ENCODE measurements around the gene CSF1.

The CSF1 gene

DNA sequence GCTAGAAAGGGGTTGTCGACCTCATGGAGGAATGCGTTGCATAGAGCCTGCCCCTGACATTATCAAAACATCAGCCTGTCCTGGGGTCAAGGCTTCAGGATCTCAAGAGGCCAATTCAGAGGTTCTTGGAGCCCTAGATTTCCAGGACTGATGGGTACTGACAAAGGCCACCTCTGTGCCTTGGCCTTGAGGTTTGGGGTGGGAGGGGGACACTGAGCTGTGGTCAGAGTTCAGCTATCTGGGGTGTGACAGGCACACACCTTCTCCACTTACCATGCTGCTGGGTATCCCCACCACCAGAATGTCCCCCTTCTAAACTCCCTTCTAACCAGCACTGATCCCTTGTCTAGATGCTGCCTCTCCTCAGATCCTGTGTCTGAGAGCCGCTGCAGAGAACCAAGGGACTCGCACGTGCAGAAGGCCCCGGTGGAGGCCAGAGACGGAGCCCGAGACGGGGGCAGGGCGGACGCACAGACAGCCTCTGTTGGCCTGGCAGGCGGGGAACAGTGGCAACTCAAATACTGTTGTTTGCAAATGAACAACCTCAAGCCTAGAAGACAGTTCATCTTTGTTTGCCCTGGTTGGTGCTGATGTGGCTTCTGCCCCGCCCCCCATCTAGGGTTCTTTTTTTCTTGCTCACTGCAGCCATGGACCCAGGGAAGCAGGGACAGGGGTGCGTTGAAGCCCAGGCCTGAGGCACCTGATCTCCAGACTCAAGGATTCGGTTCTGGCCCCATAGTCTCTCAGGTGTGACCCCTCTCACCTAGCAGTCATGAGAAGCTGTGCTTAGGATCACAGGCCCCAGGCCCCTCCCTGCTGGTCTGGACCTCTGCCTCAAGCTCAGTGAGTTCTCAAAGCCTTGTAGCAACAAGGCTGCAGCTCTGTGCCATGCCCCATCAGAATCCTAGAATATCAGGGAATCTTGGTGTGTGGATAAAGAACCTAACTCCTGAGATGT, 28.1 kb upstream of the CSF1 start:
- no peak for FAIRE-seq
- no peak for TF ChIP-seq TAF1 (IDR thresholded peaks at IDR 0.05; ENCODE audit: low read depth, low read length)
- TF ChIP-seq SPI1 (IDR thresholded peaks at IDR 0.05; ENCODE audit: low read depth, low read length) = no peak
- TF ChIP-seq POLR2A (IDR thresholded peaks at IDR 0.05; ENCODE audit: low read depth, low read length) = no peak
- TF ChIP-seq PAX5 (IDR thresholded peaks at IDR 0.05; ENCODE audit: insufficient read depth, low read length, severe bottlenecking) = no peak
- no peak for TF ChIP-seq POLR2AphosphoS5 (IDR thresholded peaks at IDR 0.05; ENCODE audit: low read depth, low read length)
- no peak for TF ChIP-seq POU2F2 (IDR thresholded peaks at IDR 0.05; ENCODE audit: low read depth, low read length)
- no peak for DNase-seq (ENCODE audit: insufficient read length, low spot score)

DNA sequence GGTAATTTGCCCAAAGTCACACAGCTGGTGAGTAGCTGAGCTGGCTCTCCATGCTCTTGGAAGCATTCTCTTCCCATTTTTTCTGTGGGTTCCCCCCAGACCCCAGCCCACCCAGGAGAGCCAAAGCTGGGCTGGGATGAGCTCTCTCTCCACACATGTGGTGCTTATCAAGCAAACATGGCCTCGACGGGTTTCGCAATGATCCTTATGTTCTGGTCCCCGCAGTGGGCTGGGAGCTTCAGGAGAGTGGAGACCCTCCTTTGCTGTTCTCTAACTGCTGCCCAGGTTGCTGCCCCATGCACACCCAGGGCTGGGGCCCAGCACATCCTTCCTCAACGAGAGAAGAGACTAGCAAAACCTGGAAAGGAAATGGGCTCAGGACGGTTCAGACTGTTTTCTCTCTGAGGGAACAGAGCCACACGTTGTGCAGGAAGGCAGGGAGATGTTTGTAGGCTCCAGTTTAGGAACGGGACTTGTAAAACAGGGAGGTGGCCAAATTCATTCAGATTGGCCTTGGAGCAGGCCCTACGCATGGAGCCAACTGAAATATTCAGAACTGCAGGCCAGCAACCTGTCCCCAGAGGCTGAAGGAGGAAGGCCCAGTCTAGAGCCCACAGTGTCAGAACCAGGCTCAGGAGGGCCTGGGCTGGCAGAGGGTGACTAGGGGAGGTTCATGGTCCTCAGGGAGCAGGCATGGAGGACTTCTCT, 27.2 kb upstream of the CSF1 start:
- no peak for FAIRE-seq

DNA sequence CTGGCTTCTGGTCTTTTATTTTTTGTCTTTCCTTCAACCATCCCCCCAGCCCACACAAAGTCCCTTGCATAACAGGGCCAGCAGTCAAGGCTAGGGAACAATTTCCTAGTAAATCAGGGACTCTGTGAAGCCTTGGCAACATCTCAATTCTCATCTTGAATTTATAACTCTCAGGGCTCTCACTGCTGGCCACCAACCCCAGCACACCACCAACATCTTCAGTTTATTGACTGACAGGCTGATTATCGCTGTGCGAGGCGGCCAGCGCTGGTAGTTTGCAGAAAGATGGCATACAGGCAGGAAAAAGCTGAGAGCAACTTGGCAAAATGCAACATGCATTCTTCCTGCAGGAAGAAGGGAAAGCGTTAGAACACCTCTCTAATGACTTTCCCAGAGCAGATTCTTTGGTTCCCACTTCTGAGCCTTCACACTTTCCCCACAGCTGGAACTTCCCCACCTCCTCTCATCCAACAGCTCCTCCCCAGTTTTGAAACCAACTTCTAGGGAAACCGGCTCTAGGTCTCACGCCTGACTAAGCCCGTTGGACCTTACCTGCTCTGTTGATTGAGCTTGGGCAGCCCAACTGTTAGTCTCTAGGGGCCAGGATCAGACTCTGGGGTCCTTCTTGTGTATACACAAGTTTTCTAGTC, 26.3 kb upstream of the CSF1 start:
- FAIRE-seq = no peak
- DNase-seq (ENCODE audit: insufficient read length, low spot score) = no peak
- TF ChIP-seq PAX5 (IDR thresholded peaks at IDR 0.05; ENCODE audit: insufficient read depth, low read length, severe bottlenecking) (no peak), POLR2AphosphoS5 (IDR thresholded peaks at IDR 0.05; ENCODE audit: low read depth, low read length) (no peak), SPI1 (IDR thresholded peaks at IDR 0.05; ENCODE audit: low read depth, low read length) (no peak), POLR2A (IDR thresholded peaks at IDR 0.05; ENCODE audit: low read depth, low read length) (no peak), TAF1 (IDR thresholded peaks at IDR 0.05; ENCODE audit: low read depth, low read length) (no peak), POU2F2 (IDR thresholded peaks at IDR 0.05; ENCODE audit: low read depth, low read length) (no peak)

More for the DNA sequence above, 27.2 kb upstream of the CSF1 start:
- TF ChIP-seq PAX5 (IDR thresholded peaks at IDR 0.05; ENCODE audit: insufficient read depth, low read length, severe bottlenecking) (no peak), TAF1 (IDR thresholded peaks at IDR 0.05; ENCODE audit: low read depth, low read length) (no peak), POU2F2 (IDR thresholded peaks at IDR 0.05; ENCODE audit: low read depth, low read length) (no peak), SPI1 (IDR thresholded peaks at IDR 0.05; ENCODE audit: low read depth, low read length) (no peak), POLR2A (IDR thresholded peaks at IDR 0.05; ENCODE audit: low read depth, low read length) (no peak)
- DNase-seq (ENCODE audit: insufficient read length, low spot score) = no peak

DNA sequence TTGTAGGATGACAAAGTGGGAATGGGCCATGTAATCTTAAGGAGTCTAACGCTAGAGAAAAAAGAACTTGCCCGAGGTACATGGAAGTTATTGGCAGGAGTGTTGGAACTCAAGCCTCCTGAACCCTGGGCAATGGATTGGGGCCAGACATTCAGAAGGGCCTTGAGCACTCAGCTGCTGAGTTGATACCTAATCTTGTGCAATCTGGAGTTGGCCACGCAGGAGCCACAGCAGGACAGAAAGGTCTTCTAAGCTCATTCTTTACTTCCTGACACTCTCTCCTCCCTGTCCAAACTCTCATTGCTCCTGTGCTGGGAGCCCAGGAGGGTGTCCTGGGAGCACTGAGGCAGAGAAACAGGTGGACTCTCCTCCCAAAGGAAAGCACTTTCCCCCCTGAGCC, 25.1 kb upstream of the CSF1 start:
- no peak for DNase-seq (ENCODE audit: insufficient read length, low spot score)
- TF ChIP-seq POU2F2 (IDR thresholded peaks at IDR 0.05; ENCODE audit: low read depth, low read length) = no peak
- no peak for TF ChIP-seq TAF1 (IDR thresholded peaks at IDR 0.05; ENCODE audit: low read depth, low read length)
- no peak for TF ChIP-seq POLR2AphosphoS5 (IDR thresholded peaks at IDR 0.05; ENCODE audit: low read depth, low read length)
- TF ChIP-seq POLR2A (IDR thresholded peaks at IDR 0.05; ENCODE audit: low read depth, low read length) = no peak
- TF ChIP-seq PAX5 (IDR thresholded peaks at IDR 0.05; ENCODE audit: insufficient read depth, low read length, severe bottlenecking) = no peak
- no peak for TF ChIP-seq SPI1 (IDR thresholded peaks at IDR 0.05; ENCODE audit: low read depth, low read length)
- FAIRE-seq = no peak

DNA sequence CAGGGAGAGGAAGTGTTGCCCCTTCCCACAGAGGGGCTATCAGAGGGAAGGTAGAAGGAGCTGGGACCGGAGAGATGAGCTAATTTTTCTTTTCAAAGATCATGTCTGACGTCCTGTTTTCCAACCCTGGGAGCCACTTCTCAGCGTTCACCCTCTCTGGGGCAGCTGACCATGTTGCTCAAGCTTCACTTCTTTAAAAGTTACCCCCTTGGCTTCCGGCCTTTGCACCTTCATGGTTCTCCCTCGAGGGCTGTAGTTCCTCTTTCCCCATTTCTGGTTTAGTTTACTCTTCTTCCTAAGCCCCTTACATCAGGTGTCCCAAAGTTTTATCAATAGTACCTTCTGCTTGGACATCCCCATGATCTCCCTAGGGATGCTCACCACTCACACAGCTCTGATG, 23.8 kb upstream of the CSF1 start:
- TF ChIP-seq TAF1 (IDR thresholded peaks at IDR 0.05; ENCODE audit: low read depth, low read length) (no peak), SPI1 (IDR thresholded peaks at IDR 0.05; ENCODE audit: low read depth, low read length) (peak; percentile 37; the same call in 1 of the 2 replicates), PAX5 (IDR thresholded peaks at IDR 0.05; ENCODE audit: insufficient read depth, low read length, severe bottlenecking) (no peak)
- no peak for DNase-seq (ENCODE audit: insufficient read length, low spot score)
- FAIRE-seq = no peak

DNA sequence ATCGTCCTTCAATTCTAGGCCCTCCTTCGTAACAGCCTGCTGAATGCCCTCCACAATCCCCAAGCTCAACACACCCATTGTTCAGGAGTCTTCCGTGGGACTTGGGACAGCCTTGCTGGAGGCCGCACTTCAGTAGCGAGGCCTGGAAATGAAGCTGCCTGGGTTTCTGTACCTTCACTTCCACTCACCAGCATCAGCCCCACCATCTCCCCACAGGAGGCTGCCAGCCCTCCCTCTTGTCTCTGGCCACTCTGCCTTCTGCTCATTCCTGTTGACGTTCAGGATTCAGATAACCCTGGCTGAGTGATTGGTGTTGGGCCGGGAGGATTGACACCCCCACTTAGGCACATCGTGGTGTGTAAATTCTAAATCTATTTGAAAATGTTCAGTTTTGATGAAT, 23.4 kb upstream of the CSF1 start:
- no peak for TF ChIP-seq TAF1 (IDR thresholded peaks at IDR 0.05; ENCODE audit: low read depth, low read length)
- no peak for TF ChIP-seq SPI1 (IDR thresholded peaks at IDR 0.05; ENCODE audit: low read depth, low read length)
- TF ChIP-seq POU2F2 (IDR thresholded peaks at IDR 0.05; ENCODE audit: low read depth, low read length) = no peak
- TF ChIP-seq PAX5 (IDR thresholded peaks at IDR 0.05; ENCODE audit: insufficient read depth, low read length, severe bottlenecking) = no peak
- no peak for TF ChIP-seq POLR2AphosphoS5 (IDR thresholded peaks at IDR 0.05; ENCODE audit: low read depth, low read length)
- no peak for TF ChIP-seq POLR2A (IDR thresholded peaks at IDR 0.05; ENCODE audit: low read depth, low read length)
- DNase-seq (ENCODE audit: insufficient read length, low spot score) = no peak
- FAIRE-seq = no peak

DNA sequence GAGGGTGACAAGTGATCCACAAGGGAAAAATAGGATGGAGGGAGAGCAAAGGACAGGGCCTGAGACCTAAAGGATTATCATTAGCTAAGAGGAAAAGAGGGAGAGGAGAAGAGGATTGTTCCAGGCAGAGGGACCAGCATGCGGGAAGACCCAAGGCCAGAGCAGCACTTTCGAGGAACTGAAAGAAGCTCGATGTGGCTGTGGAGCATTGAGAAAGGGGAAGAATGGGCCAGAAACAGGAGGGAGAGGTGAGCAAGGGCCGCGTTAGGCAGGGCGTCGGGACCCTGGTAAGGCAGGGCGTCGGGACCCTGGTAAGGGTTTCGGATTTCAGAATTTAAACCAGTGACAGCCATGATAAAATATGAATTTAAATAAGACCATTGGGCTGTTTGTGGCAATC, 22.8 kb upstream of the CSF1 start:
- no peak for DNase-seq (ENCODE audit: insufficient read length, low spot score)
- FAIRE-seq = no peak
- no peak for TF ChIP-seq POU2F2 (IDR thresholded peaks at IDR 0.05; ENCODE audit: low read depth, low read length)
- TF ChIP-seq POLR2AphosphoS5 (IDR thresholded peaks at IDR 0.05; ENCODE audit: low read depth, low read length) = no peak
- TF ChIP-seq TAF1 (IDR thresholded peaks at IDR 0.05; ENCODE audit: low read depth, low read length) = no peak
- TF ChIP-seq POLR2A (IDR thresholded peaks at IDR 0.05; ENCODE audit: low read depth, low read length) = no peak
- TF ChIP-seq SPI1 (IDR thresholded peaks at IDR 0.05; ENCODE audit: low read depth, low read length) = peak; percentile 37; the same call in 1 of the 2 replicates

DNA sequence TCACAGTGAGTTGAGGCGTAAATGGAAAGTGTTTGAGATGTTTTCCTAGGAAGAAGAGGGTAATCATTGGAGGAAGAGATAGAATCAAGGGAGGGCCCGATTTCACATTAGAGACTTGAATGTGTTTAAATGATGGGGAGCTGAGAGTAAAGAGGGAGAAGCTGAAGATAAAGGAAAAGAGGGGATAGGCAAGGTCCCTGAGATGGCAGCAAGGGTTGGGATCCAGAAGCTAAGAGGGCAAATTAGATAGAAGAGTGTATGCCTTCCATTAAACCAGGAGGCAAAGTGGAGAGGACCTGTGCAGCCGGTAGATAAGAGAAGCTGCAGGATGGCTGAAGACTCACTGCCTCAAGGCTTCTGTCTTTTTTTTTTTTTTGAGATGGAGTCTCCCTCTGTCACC, 21.6 kb upstream of the CSF1 start:
- no peak for TF ChIP-seq POLR2A (IDR thresholded peaks at IDR 0.05; ENCODE audit: low read depth, low read length)
- TF ChIP-seq POLR2AphosphoS5 (IDR thresholded peaks at IDR 0.05; ENCODE audit: low read depth, low read length) = no peak
- TF ChIP-seq PAX5 (IDR thresholded peaks at IDR 0.05; ENCODE audit: insufficient read depth, low read length, severe bottlenecking) = no peak
- TF ChIP-seq SPI1 (IDR thresholded peaks at IDR 0.05; ENCODE audit: low read depth, low read length) = no peak
- TF ChIP-seq POU2F2 (IDR thresholded peaks at IDR 0.05; ENCODE audit: low read depth, low read length) = no peak
- no peak for TF ChIP-seq TAF1 (IDR thresholded peaks at IDR 0.05; ENCODE audit: low read depth, low read length)
- DNase-seq (ENCODE audit: insufficient read length, low spot score) = no peak
- FAIRE-seq = no peak
